Stimulated activated CD8-positive, alpha-beta memory T cell treated with anti-CD3 and anti-CD28 coated beads, Interleukin-7, amount 100 ng/mL, for 4 hours (primary cell): ENCODE data around the gene CCL3.
"Not testable (repeated sequence)": the region's sequence is repeated elsewhere in the genome, so short reads cannot be mapped to it uniquely, and the experiment has no call there.

Experiments used
- DNase-seq, 2 donors: peaks; one replicate each; pipeline ENCODE4 v3.0.0-alpha.2; 2020; ENCODE audit warnings: low read depth in 2 of 2

Gene CCL3

DNA sequence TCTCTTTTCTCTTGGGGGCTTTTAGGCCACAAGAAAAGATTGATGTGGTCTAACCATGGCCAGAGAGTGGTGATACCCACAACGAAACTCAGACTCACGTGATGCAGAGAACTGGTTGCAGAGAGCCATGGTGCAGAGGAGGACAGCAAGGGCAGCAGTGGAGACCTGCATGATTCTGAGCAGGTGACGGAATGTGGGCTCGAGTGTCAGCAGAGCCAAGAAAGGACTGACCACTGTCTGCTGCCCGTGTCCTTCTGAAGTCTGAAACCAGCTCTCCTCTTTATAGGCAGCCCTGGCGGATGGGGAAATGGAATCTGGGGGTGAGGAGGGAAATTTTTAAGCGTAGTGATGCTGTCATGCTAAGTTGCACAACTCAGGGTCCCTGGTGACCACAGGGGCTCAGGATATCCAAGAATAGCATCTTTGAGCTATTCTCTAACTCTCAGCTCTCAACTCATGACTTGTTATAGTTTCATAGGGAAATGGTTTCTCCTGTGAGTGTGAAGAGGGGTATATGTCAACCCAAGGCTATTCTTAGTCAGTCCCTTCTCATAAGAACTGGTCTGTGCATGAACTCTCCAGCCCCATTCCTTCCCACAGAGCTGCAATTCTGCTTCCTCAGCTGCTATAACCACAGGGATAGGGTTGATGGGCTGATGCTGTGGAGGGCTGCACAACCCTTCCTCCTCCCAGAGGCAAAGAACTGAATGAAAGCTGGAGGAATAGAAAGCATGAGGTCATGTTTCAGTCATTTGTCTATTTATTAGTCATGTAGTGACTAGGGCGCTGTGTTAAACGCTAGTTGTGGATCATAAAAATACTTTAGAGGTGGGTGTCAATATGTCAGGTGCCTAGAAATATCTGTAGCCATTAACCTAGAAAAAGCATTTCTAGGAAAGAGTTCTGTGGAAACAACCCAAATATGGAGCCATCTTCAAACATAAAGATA is at the start of gene CCL3:
Gene CCL3, minus strand, starts transcription at position 256 of the 949 bp plus-strand sequence. Its CDS starts 85 bp downstream, at position 171.
- DNase-seq = peak in 1 of 2 donors; percentile 36

DNA sequence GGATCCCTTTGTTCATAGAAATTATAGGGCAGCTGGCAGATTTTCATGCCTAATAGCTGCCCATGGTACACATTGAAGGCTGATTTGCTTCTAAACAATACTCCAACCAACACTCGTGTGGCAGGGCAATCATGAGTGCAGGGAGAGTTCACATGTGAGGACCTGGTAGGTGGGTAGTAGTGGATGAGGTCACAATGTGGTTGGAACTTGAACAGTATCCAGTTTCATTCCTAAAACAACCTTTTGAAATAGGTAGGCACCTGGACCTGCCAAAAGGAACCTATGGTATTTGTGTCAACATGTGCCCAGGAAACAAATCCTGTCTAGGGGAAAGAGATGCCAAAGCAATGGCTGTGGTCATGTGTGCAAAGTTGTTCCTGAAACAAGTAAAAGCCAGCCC is 46.5 kb upstream of the CCL3 start:
- no peak for DNase-seq

- DNase-seq = no peak
Observed at GRCh38 chr17:36136036-36136435, 46.1 kb upstream of the CCL3 start.

DNA sequence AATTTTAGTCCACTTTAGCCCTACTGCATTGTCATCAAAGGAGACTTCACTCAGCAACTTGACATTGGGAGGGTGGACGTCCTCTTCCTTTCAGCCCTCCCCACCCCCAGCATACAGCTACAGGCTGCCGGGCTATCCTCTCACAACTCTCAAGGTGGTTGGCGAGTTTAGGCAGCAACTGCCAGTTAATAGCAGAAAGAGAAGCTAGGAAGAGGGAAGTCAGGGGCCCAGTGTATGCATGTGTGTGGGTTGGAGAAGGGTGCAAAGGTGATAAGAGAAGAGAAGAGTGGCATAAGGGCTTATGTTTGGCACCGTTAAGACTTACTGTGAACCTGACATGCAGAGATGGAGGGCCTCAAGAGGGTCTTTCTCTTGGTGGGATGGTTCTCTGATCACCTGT is 45.5 kb upstream of the CCL3 start:
- DNase-seq = no peak

DNA sequence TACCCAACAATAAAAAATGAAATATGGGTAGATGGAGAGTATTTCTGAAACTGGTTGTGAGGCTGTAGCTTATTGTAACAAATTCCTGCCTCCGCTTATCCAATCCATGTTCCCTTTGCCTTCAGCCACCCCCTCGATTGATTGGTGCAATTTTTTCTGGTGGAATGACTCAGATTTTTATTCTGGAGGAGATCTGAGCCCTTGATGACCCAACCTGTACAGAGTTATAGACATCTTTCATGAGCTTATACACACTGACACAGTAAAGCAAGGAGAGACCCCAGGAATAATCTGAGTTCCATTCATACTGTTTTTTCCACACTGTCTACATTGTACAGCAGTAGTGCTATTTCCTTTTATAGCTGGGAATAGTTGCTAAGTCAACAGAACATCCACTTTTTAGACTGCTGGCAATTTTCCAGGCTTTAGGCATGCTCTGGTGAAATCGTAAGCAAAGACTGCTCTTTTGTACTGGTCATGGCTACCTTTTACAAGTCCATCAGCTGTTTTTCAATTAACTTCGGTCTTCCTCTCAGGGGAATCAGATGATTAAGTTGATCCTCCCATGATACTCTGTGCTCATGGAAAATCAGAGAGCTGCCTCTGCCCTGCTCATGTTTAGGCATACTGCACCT is 43.8 kb upstream of the CCL3 start:
- DNase-seq = no peak

- no peak for DNase-seq
Observed at GRCh38 chr17:36132421-36132831, 42.5 kb upstream of the CCL3 start.

GRCh38 chr17:36131931-36132330 is 42.0 kb upstream of the CCL3 start:
- no peak for DNase-seq

GRCh38 chr17:36131421-36131820 is 41.5 kb upstream of the CCL3 start:
- DNase-seq = no peak

GRCh38 chr17:36130346-36130745 is 40.4 kb upstream of the CCL3 start:
- no peak for DNase-seq

DNA sequence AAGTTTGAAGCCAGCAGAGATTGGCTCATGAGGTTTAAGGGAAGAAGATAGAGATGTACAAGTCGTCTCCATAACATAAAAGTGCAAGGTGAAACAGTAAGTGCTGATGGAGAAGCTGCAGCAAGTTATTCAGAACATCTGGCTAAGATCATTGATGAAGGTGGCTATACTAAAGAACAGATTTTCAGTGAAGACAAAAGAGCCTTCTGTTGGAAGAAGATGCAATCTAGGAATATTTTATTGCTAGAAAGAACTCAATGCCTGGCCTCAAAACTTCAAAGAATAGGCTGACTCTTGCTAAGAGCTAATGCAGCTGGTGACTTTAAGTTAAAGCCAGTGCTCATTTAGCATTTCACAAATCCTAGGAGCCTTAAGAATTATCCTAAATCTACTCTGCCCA is 39.7 kb upstream of the CCL3 start:
- DNase-seq = no peak

GRCh38 chr17:36128411-36128978 is 38.6 kb upstream of the CCL3 start:
- DNase-seq = no peak

DNA sequence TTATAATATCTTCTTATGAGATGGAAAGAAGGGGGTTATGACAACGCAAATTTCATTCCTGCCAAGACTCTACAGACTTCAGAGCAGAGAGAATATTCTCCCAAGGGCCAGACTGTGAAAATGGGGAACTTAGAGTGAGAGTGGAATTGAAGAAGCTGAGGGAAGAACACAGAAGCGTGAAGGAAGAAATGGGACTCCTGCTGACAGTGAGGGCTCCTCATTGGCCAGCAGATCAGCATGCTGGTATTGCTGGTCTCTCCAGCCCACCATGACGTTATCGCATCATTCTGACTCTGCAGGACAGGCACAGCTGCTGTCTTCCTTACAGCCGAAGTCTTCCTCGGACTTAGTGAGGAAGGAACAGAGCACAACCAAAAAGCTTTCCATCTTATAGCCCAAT is 38.0 kb upstream of the CCL3 start:
- DNase-seq = no peak

GRCh38 chr17:36127199-36127893 is 37.4 kb upstream of the CCL3 start:
- no peak for DNase-seq

DNA sequence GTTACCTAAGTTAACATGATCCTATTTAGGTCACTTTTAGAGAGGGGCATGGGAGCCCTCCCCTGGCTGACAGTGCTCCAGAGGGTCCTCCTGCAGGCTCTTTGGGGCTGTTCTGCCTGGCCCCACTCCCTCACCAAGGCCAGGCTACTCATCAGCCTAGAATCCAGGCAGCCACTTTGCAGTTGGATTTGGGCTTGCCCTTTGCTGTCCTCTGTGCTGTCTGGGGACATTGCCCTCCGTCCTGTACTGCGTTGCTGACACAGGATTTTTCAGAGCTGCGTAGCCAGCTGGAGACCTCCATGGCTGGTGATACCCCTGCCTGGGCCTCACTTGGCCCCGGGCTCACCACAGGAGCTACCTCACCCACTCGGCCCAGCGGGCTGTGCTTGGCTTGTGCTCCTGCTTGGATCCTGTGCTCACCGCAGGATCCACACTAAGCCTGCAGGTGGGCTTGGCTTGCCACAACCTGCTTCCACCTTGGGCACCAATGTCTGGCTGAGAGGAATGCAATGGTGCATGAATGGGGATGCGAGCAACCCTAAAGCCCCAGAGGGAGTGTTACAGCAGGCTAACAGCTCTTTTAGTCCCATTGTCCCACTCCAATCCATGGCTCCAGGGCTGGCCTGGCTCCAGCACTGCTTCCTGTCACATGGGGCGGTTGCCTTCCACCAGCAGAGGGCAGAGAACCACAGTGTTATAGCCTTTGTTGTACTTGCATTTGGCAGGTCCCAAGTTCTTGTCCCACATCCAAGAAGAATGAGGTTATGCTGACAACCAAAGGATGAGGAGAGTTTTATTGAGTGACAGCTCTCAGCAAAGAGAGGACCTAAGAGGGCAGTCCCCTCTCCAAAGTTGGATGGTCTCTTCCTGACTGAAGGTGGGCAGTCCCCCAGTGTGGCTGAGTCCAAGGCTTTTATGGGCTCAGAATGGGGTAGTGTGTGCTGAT is 35.2 kb upstream of the CCL3 start:
- DNase-seq = no peak

- no peak for DNase-seq
Observed at GRCh38 chr17:36123431-36123830, 33.5 kb upstream of the CCL3 start.

DNA sequence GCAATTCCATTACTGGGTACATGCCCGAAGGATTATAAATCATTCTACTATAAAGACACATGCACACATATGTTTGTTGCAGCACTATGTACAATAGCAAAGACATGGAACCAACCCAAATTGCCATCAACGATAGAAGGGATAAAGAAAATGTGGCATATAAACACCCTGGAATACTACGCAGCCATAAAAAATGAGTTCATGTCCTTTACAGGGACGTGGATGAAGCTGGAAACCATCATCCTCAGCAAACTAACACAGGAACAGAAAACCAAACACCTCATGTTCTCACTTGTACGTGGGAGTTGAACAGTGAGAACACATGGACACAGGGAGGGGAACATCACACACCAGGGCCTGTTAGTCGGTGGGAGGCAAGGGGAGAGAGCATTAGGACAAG is 31.2 kb upstream of the CCL3 start:
- DNase-seq = not testable (repeated sequence)

DNA sequence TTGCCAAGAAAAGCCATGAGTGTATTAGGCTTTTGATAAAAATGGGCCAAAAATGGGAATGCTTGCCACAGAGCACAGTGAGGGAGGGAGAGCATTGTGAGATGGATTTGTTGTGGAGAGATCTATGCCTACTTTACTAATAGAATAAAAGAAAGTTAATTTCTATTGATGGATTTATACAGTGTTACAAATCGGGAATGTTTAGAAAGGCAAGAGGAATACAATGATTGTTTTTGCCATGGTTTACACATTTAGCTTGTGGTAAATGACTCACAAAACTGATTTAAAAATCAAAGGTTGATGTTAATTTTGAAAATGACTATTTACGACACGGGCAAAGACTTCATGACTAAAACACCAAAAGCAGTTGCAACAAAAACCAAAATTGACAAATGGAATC is 30.3 kb upstream of the CCL3 start:
- DNase-seq = no peak

GRCh38 chr17:36118477-36119353 is 28.8 kb upstream of the CCL3 start:
- DNase-seq = no peak

DNA sequence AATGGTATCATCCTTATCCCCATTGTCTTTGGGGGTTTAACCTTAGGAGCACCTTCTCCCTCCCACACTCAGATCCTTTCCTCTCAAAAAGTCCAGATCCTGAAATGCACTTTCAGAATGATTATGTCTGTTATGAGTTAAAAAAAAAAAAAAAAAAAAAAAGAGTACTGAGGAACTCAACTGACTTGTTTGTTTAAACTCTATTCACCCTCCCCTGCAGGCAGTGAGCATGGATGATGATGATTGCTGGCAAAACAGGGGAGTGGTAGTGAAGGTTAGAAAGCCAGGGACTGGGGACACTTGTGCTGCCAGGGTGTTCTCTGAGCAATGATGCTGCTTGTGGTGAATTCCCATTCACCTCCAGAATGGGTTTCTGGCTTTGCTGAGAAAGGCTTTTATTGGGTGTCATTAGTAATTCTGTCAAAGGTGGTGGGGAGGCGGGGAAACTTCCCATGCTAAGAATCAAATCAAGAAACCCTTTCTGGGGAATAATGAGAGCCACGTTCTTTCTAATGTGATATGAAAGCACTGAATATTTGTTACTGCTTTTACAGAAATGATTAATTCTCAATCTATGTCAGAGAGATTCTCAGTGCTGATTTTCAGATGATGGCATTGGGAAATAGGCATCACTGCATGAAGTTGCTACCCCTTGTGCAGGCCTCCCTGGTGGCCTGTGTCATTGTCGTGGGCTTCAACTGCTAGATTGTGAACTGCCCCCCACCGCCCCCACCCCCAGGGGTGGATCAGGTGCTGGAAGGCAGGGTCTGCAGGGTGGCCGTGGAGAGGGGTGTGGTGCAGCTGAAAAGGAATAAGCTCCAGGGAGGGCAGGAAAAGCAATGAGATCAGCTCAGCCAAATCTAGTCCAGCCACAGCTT is 27.8 kb upstream of the CCL3 start:
- DNase-seq = no peak
